Kidney (tissue), 14 donors: Measurements from ENCODE around the gene CCDC185. TPM values are rescaled to one million over a fixed set of nuclear protein-coding genes. Genes with fewer than 3 reads are reported as not detected.

Experiments
- DNase-seq, 5 donors: peaks; one replicate each; pipeline ENCODE4 v3.0.0-alpha.2; 2013 to 2020
- FAIRE-seq: peaks from 2 replicates; lab custom pipeline; 2012; peaks lifted over from hg19 to GRCh38; lab: Jason Lieb, UNC
- H3K27ac ChIP-seq, 2 donors: one replicate each; pipeline ENCODE4 v1.7.0; 2013; ENCODE audit warnings: low read depth in 2 of 2, low read length in 2 of 2, inconsistent platforms in 1 of 2
- H3K27me3 ChIP-seq: one replicate; pipeline ENCODE4 v1.7.1; 2013; ENCODE audit warnings: low read length, inconsistent platforms; ENCODE audit not compliant: control insufficient read depth, insufficient read depth
- H3K36me3 ChIP-seq, 3 donors: one replicate each; pipeline versions ENCODE4 v1.7.0 to v1.7.1; 2013; ENCODE audit warnings: low read length in 3 of 3, control low read depth in 1 of 3, inconsistent platforms in 1 of 3; ENCODE audit not compliant: insufficient read depth in 3 of 3, control insufficient read depth in 2 of 3
- H3K4me1 ChIP-seq, 3 donors: one replicate each; pipeline versions ENCODE4 v1.7.0 to v1.7.1; 2013; ENCODE audit warnings: low read length in 3 of 3, inconsistent platforms in 1 of 3, low read depth in 1 of 3; ENCODE audit not compliant: control insufficient read depth in 2 of 3, insufficient read depth in 2 of 3
- H3K4me3 ChIP-seq, 3 donors: one replicate each; pipeline versions ENCODE4 v1.7.0 to v1.8.1; 2013; ENCODE audit warnings: low read length in 3 of 3, control low read depth in 1 of 3, inconsistent platforms in 1 of 3
- H3K9ac ChIP-seq, 3 donors: one replicate each; pipeline versions ENCODE4 v1.7.0 to v1.7.1; 2013; ENCODE audit warnings: low read length in 3 of 3, control low read depth in 1 of 3, inconsistent platforms in 1 of 3
- H3K9me3 ChIP-seq, 3 donors: one replicate each; pipeline versions ENCODE4 v1.7.0 to v1.7.1; 2013; ENCODE audit warnings: low read length in 3 of 3, control low read depth in 1 of 3, inconsistent platforms in 1 of 3; ENCODE audit not compliant: control insufficient read depth in 2 of 3, insufficient read depth in 1 of 3
- CTCF ChIP-seq: IDR thresholded peaks from 3 replicates; pipeline ENCODE4 v1.5.1; 2012; ENCODE audit warnings: mild to moderate bottlenecking, moderate library complexity, borderline replicate concordance; ENCODE audit not compliant: insufficient read depth; ENCODE audit errors: extremely low read depth
- intact Hi-C: fragments of 100-400 bp; cut with DNase I; formaldehyde crosslinking; loops from one replicate; pipeline ENCODE4 v1.11.1; 2022
- polyA plus RNA-seq: library from polyadenylated mRNA; stranded (reverse); fragments of 350-450 nt; fragmentation: Illumina TruSeq; extraction: RNeasy Lipid Tissue Mini Kit (QIAGEN cat#74804); gene quantifications from one replicate; pipeline ENCODE4 v1.2.3, GENCODE V29; 2014; ENCODE audit warnings: low read depth, low replicate concordance; ENCODE audit not compliant: insufficient read depth
- total RNA-seq: library from RNA; stranded (reverse); fragmentation: NEBNext Ultra II Directional; extraction: Animal tissue kit (Norgen Biotek cat#: 25700); gene quantifications from one replicate; pipeline ENCODE4 v1.2.1, GENCODE V29; 2021
- donor health status: control.
- donor health status: control.
- donor health status: control.
- donor health status: control.
- donor health status: control.
- donor health status: DM: yes; HTN: yes; CAD: no.
- donor health status: Normal renal cell carcinoma (clear cell type).

CCDC185 gene
- total and polyA plus RNA-seq, 2 donors from 2014 or later = 0.13 TPM; not detected in 1

- DNase-seq (no peak), FAIRE-seq (no peak)
- peaks cover 0 to 3% (median 0%) of the 10 kb centered on the region in 3 donors for H3K4me1 ChIP-seq
- no peak overlapping the region for H3K4me3 ChIP-seq
- H3K27me3 ChIP-seq = no peaks in the 10 kb centered on the region
- H3K9me3 ChIP-seq = no peaks in the 10 kb centered on the region
- intact Hi-C loops = no loop called here
- no peak overlapping the region for H3K27ac ChIP-seq
- H3K9ac ChIP-seq = no peak overlapping the region
- no peak for TF ChIP-seq CTCF
- H3K36me3 ChIP-seq = no peaks in the 10 kb centered on the region
These were observed 47.5 kb upstream of the CCDC185 start for GRCh38 chr1:223345720-223346119.

- no peak for FAIRE-seq
- intact Hi-C loops = no loop called here
- Histone ChIP-seq H3K4me3 (no peak overlapping the region), H3K9me3 (no peaks in the 10 kb centered on the region), H3K4me1 (no peaks in the 10 kb centered on the region), H3K9ac (no peak overlapping the region), H3K36me3 (no peaks in the 10 kb centered on the region), H3K27ac (no peak overlapping the region), H3K27me3 (no peaks in the 10 kb centered on the region)
- DNase-seq = no peak
- TF ChIP-seq CTCF = no peak
These were observed 46.9 kb upstream of the CCDC185 start for GRCh38 chr1:223346311-223346710.

GRCh38 chr1:223347583-223347982 lies 45.6 kb upstream of the CCDC185 start:
- Histone ChIP-seq H3K9me3 (no peaks in the 10 kb centered on the region), H3K36me3 (no peaks in the 10 kb centered on the region), H3K4me3 (no peak overlapping the region), H3K9ac (no peak overlapping the region), H3K4me1 (no peaks in the 10 kb centered on the region), H3K27ac (no peak overlapping the region), H3K27me3 (no peaks in the 10 kb centered on the region)
- DNase-seq (no peak), FAIRE-seq (no peak)
- intact Hi-C loops = no loop called here
- TF ChIP-seq CTCF = no peak

- H3K27ac ChIP-seq = no peak overlapping the region
- FAIRE-seq = no peak
- no peak for TF ChIP-seq CTCF
These were observed 44.8 kb upstream of the CCDC185 start for GRCh38 chr1:223348439-223348838.

More at GRCh38 chr1:223348439-223348838, 44.8 kb upstream of the CCDC185 start:
- DNase-seq = no peak
- intact Hi-C loops = no loop called here
- Histone ChIP-seq H3K4me1 (no peaks in the 10 kb centered on the region), H3K36me3 (no peaks in the 10 kb centered on the region), H3K9me3 (no peaks in the 10 kb centered on the region), H3K4me3 (no peak overlapping the region), H3K27me3 (no peaks in the 10 kb centered on the region), H3K9ac (no peak overlapping the region)
